CD4-positive, alpha-beta T cell treated with Interferon alpha-2 for 1 hour (primary cell): ENCODE data around the gene TEF.

ENCODE experiments used
- DNase-seq, 2 donors: peaks; one replicate each; pipeline ENCODE4 v3.0.0-alpha.2; 2020 to 2022

The TEF gene

DNA sequence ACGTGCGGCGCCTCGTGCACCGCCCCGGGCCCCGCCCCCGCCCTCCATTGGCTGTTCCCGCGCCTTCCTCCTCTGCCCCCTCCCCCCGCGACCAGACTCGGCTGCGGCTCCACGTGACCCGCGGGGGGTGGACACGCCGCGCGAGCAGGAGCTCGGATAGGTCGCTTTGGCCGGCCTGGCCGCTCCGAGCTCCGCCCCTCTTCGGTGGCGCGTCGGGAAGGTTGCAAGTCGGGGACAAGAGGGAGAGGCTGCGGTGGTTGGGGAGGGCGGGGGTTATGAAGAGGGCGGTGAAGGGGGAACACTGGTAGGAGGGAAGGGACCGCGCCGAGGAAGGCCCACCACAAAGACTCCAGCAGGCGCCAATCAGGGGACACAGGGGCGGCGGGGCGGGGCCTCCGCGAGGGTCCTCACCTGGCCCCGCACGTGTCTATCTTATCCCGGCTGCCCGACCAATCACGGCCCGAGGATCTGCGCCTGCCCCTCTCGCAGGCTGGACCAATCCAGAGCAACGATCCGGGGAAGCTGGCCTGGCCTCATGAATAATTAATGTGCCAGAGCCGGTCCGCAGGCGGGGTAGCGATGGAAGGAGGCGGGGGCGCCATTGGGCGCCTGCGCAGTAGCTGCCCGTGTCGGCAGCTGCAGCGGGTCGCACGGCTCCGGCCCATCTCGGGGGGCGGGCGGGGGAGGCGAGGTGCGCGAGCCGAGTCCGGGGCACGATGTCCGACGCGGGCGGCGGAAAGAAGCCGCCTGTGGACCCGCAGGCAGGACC is at the start of gene TEF:
Gene TEF (plus strand): TSS at position 614 of the 769 bp plus-strand sequence. CDS start 103 bp downstream, at position 717.
- peak; percentile 99 for DNase-seq

- no peak for DNase-seq
Measured at GRCh38 chr22:41332217-41332939, 49.4 kb upstream of the TEF start.

GRCh38 chr22:41333806-41334205 is 47.9 kb upstream of the TEF start:
- no peak for DNase-seq

GRCh38 chr22:41334215-41334614 is 47.5 kb upstream of the TEF start:
- no peak for DNase-seq

GRCh38 chr22:41334951-41335635 is 46.6 kb upstream of the TEF start:
- DNase-seq, result no peak

DNA sequence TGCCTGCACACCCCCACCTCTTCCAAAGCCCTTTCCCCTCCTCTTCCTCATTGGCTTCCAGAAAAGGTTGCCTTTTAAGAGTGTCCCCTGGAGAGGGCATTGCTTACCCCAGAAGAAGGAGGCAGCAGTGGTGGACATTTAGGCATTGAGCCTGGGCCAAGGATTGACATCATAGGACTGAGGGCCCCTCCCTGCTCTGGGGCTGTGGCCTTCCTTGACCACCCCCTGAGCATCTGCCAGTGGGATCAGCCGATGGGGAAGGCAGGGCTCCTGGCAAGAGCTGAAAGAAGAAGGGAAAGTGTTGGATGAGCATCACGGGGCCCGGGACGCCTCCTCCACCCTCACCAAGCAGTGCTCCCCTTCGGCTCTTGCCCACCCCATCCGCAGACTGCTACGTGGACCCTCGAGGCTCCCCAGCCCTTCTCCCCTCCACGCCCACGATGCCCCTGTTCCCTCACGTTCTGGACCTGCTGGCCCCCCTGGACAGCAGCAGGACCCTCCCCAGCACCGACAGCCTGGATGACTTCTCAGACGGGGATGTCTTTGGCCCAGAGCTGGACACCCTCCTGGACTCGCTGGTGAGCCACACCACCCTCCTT is 43.0 kb upstream of the TEF start:
- no peak for DNase-seq

- DNase-seq, result no peak
Measured at GRCh38 chr22:41339823-41340222, 41.9 kb upstream of the TEF start.

GRCh38 chr22:41340357-41340756 is 41.4 kb upstream of the TEF start:
- no peak for DNase-seq

- no peak for DNase-seq
Measured at GRCh38 chr22:41341012-41341411, 40.7 kb upstream of the TEF start.

DNA sequence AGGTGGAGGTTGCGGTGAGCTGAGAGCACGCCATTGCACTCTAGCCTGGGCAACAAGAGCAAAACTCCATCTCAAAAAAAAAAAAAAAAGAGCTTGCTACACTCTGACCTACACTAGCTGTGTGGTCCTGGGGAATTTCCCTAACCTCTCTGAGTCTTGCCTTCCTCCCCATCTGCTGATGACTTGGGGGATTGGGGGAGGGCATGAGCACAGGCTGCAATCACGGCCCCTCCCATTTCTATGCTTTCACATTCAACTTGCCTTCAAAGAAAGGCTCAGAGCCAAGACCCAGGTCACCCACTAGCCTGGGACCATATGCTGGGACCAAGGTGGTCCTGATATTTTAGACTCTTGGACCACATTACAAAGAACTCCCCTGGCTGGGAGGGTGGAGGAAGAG is 39.8 kb upstream of the TEF start:
- DNase-seq, result peak in 1 of 2 donors; percentile 11

DNA sequence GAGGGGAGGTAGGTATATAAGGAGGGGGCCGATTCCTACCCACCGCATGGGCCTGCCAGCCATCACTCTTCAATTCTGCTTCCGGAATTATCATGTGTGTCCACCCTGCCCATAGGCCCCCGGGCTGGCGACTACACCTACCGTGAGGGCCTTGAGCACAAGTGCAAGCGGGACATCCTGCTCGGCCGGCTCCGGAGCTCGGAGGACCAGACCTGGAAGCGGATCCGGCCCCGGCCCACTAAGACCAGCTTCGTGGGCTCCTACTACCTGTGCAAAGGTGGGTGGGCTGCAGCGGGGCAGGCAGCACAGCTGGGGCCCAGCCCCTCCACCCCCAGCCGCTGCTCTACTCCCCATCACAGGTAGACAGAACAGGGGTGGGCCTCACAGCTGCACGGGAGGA is 38.4 kb upstream of the TEF start:
- no peak for DNase-seq

GRCh38 chr22:41343717-41344116 is 38.0 kb upstream of the TEF start:
- DNase-seq, result no peak

DNA sequence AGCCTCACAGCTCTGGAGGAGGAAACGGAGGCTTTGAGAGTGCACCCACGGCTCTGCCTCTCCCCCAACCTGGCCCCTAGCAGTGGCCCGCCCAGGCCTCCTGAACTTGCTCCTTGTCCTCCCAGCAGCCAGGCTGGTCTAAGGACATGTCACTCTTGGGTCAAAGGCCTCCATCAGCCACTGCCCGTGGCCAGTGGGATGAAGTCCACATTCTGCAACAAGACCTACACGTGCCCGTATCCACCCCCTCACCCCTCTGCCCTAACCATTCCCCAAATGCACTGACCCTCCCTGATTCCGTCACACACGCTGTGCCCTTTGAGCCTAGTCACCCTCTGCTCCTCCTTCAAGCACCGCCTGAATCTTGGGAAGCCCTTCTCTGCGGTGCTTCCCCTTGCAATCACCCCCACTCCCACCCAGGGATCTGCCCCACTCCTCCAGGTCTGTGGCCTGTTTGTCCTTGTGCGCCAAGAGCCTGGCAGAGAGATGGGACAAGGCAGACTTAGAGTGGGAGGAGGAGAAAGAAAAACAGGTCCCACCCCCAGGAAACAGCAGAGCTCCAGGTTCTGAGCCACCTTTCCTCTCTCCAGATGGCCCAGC is 37.5 kb upstream of the TEF start:
- DNase-seq, result no peak

DNA sequence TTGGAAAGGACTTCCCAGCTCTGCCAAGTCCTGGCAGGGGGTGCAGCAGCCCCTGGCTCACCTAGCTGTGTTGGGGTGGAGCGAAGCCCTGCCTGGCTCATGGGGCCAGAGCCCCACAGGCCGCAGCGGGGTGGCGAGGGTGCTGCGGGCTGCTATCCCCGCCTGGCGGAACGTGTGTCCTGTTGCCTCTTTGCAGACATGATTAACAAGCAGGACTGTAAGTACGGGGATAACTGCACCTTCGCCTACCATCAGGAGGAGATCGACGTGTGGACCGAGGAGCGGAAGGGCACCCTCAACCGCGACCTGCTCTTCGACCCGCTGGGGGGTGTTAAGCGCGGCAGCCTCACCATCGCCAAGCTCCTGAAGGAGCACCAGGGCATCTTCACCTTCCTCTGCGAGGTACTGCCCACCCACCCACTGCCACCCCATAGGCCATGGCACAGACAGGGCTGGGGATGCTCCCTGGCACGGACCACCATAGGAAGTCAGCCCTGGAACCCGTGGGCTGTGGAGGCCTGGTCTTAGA is 35.9 kb upstream of the TEF start:
- DNase-seq, result no peak

GRCh38 chr22:41347066-41347859 is 34.5 kb upstream of the TEF start:
- DNase-seq, result no peak

GRCh38 chr22:41348964-41349484 is 32.7 kb upstream of the TEF start:
- DNase-seq, result no peak

GRCh38 chr22:41350087-41350486 is 31.7 kb upstream of the TEF start:
- DNase-seq, result no peak

GRCh38 chr22:41351011-41351410 is 30.7 kb upstream of the TEF start:
- no peak for DNase-seq

GRCh38 chr22:41352058-41352457 is 29.7 kb upstream of the TEF start:
- DNase-seq, result no peak

- no peak for DNase-seq
Measured at GRCh38 chr22:41353862-41354575, 27.7 kb upstream of the TEF start.

- no peak for DNase-seq
Measured at GRCh38 chr22:41354979-41355378, 26.8 kb upstream of the TEF start.
